GM10266 (cell line): ENCODE data around the gene ZNF644.
"Not testable (repeated sequence)": the region's sequence is repeated elsewhere in the genome, so short reads cannot be mapped to it uniquely, and the experiment has no call there.

Experiments
- DNase-seq: peaks from one replicate; pipeline ENCODE4 v3.0.0; 2012; ENCODE audit errors: extremely low spot score
- CTCF ChIP-seq: IDR thresholded peaks from 2 replicates; pipeline ENCODE4 v1.5.1; 2012; ENCODE audit warnings: mild to moderate bottlenecking, low read depth; ENCODE audit not compliant: control insufficient read depth, insufficient read depth; ENCODE audit errors: missing control alignments

The ZNF644 gene

DNA sequence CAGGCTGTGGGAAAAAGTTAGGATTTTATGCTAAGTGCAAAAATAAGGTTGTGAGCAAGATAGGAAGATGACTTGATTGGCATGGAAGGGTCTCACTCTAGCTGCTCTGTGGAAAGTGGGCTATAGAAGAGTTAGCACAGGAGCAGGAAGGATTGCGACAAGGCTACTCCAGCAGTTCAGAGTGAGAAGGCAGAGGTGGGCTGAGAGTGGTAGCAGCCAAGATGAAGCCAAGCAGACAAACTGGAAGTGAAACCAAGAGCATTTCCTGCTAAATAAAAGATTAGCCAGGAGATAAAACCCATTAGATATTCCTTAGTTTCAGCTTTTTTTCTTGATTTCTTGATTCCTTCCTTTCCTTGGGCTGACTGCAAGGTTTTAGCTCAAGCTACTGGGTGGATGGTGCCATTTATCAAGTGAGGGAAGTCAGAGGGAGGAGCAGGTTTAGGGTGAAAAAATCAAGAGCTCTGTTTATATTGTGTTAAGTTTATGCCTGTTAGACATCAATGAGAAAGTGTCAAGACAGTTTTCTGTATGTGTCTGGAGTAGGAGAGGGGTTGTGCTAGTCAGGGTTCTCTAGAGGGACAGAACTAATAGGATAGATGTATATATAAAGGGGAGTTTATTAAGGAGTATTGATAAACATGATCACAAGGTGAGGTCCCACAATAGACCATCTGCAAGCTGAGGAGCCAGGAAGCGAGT is 33.1 kb upstream of the ZNF644 start:
- no peak for TF ChIP-seq CTCF

GRCh38 chr1:91053630-91054029 is 31.8 kb upstream of the ZNF644 start:
- DNase-seq, result no peak
- TF ChIP-seq CTCF, result no peak

More for the DNA sequence above, 33.1 kb upstream of the ZNF644 start:
- DNase-seq, result peak; percentile 18

GRCh38 chr1:91049551-91049950 is 27.7 kb upstream of the ZNF644 start:
- DNase-seq, result not testable (repeated sequence)

DNA sequence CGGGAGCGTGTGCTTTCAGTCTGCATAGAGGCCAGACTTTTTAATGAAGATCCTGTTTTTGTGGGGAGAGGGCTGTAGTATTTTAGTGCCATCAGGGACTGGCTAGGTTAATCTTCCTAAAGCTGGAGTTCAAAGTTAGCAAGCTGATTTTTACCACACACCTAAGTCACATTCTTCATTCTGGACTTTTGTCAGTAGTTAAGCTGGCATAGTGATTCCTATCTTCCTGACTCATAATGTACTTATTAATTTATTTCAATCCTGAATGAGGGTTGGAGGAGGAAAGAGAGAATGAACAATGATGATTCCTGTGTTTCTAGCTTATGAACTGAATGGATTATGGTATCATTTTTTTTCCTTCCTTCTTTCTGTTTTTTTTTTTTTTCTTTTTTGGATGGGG is 24.9 kb upstream of the ZNF644 start:
- DNase-seq, result no peak
- no peak for TF ChIP-seq CTCF

DNA sequence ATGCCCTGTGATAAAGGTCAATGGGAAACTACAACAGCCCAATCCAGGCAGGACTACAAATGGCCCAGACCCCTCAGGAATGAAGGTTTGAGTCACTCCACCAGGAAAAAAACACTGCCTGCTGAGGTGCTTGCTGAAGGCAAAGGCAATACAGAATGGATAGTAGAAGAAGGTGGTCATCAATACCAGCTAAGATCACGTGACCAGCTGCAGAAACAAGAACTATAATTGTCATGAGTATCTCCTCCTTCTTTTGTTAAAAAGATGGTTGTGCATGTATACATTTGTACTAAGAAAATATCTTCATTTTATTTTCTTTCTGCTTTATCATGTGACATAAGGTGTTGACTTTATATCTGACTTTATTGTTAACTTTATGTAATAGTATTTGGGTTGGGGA is 23.4 kb upstream of the ZNF644 start:
- no peak for DNase-seq
- TF ChIP-seq CTCF, result no peak

- DNase-seq, result not testable (repeated sequence)
Observed at GRCh38 chr1:91044776-91045175, 22.9 kb upstream of the ZNF644 start.

GRCh38 chr1:91042372-91042771 is 20.5 kb upstream of the ZNF644 start:
- DNase-seq, result not testable (repeated sequence)

- TF ChIP-seq CTCF, result no peak
- DNase-seq, result no peak
Observed at GRCh38 chr1:91038582-91038981, 16.7 kb upstream of the ZNF644 start.
